NT2/D1 (cell line): ENCODE data around the gene KRT80.

Experiments used
- SUZ12 ChIP-seq: IDR thresholded peaks from 2 replicates; pipeline ENCODE4 v1.6.1; 2011; ENCODE audit not compliant: insufficient read length, insufficient read depth; ENCODE audit errors: extremely low read depth
- YY1 ChIP-seq: IDR thresholded peaks from 2 replicates; pipeline ENCODE4 v1.6.1; 2011; ENCODE audit not compliant: insufficient read length, insufficient read depth
- ZNF274 ChIP-seq: IDR thresholded peaks from 2 replicates; pipeline ENCODE4 v1.6.1; 2011; ENCODE audit warnings: mild to moderate bottlenecking, low read depth, low read length

- TF ChIP-seq YY1 = no peak
- TF ChIP-seq ZNF274 = no peak
- TF ChIP-seq SUZ12 = no peak
These were observed 19.3 kb upstream of the KRT80 start for GRCh38 chr12:52210925-52211650.
